ENCODE data around the gene DRD2.

The DRD2 gene

GRCh38 chr11:113477321-113477720, 2.1 kb upstream of the DRD2 start:
- Histone ChIP-seq H3K9me2 (replicated peaks; ENCODE audit: insufficient read depth, low read length) (no peaks in the 10 kb centered on the region), H3K79me2 (ENCODE audit: low read length) (no peaks in the 10 kb centered on the region), H3K9me3 (replicated peaks; ENCODE audit: insufficient read depth, low read length) (no peaks in the 10 kb centered on the region), H4K20me1 (ENCODE audit: insufficient read depth, low read length) (no peaks in the 10 kb centered on the region), H3F3A (ENCODE audit: insufficient read depth, low read length) (no peaks in the 10 kb centered on the region), H3K27ac (ENCODE audit: low read length) (no peak overlapping the region), H2AFZ (ENCODE audit: low read length) (no peak overlapping the region), H3K9ac (ENCODE audit: low read length) (no peak overlapping the region), H3K4me2 (ENCODE audit: low read depth, low read length) (no peak overlapping the region), H3K4me1 (ENCODE audit: low read length) (no peaks in the 10 kb centered on the region), H3K36me3 (replicated peaks; ENCODE audit: insufficient read depth, low read length) (no peaks in the 10 kb centered on the region), H3K4me3 (ENCODE audit: low read length) (no peak overlapping the region), H3K27me3 (replicated peaks; ENCODE audit: insufficient read depth, low read length) (peaks cover 5% of the 10 kb centered on the region; the same call in 1 of the 2 replicates)
- no peak for DNase-seq
- TF ChIP-seq EZH2phosphoT487 (IDR thresholded peaks at IDR 0.05; ENCODE audit: low read length) (no peak), EZH2 (optimal IDR thresholded peaks at IDR 0.05; ENCODE audit: low read depth, low read length) (no peak)
- TF ChIP-seq, protein P1, sequence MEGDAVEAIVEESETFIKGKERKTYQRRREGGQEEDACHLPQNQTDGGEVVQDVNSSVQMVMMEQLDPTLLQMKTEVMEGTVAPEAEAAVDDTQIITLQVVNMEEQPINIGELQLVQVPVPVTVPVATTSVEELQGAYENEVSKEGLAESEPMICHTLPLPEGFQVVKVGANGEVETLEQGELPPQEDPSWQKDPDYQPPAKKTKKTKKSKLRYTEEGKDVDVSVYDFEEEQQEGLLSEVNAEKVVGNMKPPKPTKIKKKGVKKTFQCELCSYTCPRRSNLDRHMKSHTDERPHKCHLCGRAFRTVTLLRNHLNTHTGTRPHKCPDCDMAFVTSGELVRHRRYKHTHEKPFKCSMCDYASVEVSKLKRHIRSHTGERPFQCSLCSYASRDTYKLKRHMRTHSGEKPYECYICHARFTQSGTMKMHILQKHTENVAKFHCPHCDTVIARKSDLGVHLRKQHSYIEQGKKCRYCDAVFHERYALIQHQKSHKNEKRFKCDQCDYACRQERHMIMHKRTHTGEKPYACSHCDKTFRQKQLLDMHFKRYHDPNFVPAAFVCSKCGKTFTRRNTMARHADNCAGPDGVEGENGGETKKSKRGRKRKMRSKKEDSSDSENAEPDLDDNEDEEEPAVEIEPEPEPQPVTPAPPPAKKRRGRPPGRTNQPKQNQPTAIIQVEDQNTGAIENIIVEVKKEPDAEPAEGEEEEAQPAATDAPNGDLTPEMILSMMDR (IDR thresholded peaks at IDR 0.05; ENCODE audit: low read length) = no peak

DNA sequence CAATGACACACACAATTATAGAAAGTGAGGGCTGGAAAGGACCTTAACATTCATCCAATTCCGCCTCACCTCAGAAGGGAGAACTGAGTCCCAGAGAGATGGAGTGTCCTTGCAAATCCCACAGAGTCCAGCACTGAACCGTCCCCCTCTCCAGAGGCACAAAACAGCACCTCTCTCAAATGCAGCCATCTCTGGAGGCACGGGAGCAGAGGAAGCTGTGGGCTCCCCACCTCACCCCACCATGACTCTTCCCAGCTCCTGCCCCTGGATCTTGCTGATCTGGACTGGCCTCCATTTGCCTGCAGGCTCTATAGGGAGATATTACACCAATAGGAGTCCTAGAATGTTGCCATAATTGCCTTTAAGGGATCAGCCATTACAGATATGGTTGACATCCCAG, 1.4 kb upstream of the DRD2 start:
- no peak overlapping the region for H3K4me2 ChIP-seq (ENCODE audit: low read depth, low read length)
- no peak for DNase-seq
- H3F3A ChIP-seq (ENCODE audit: insufficient read depth, low read length) = no peaks in the 10 kb centered on the region
- H3K27me3 ChIP-seq (replicated peaks; ENCODE audit: insufficient read depth, low read length) = peaks cover 5% of the 10 kb centered on the region; the same call in 1 of the 2 replicates
- no peaks in the 10 kb centered on the region for H3K36me3 ChIP-seq (replicated peaks; ENCODE audit: insufficient read depth, low read length)
- TF ChIP-seq EZH2 (optimal IDR thresholded peaks at IDR 0.05; ENCODE audit: low read depth, low read length) = no peak
- TF ChIP-seq EZH2phosphoT487 (IDR thresholded peaks at IDR 0.05; ENCODE audit: low read length) = no peak
- TF ChIP-seq, protein P1 (IDR thresholded peaks at IDR 0.05; ENCODE audit: low read length) = no peak
- H3K9me2 ChIP-seq (replicated peaks; ENCODE audit: insufficient read depth, low read length) = no peaks in the 10 kb centered on the region
- no peak overlapping the region for H2AFZ ChIP-seq (ENCODE audit: low read length)
- no peak overlapping the region for H3K4me3 ChIP-seq (ENCODE audit: low read length)
- no peaks in the 10 kb centered on the region for H3K79me2 ChIP-seq (ENCODE audit: low read length)
- no peaks in the 10 kb centered on the region for H4K20me1 ChIP-seq (ENCODE audit: insufficient read depth, low read length)
- H3K9me3 ChIP-seq (replicated peaks; ENCODE audit: insufficient read depth, low read length) = no peaks in the 10 kb centered on the region
- no peak overlapping the region for H3K9ac ChIP-seq (ENCODE audit: low read length)
- no peak overlapping the region for H3K27ac ChIP-seq (ENCODE audit: low read length)
- no peaks in the 10 kb centered on the region for H3K4me1 ChIP-seq (ENCODE audit: low read length)

DNA sequence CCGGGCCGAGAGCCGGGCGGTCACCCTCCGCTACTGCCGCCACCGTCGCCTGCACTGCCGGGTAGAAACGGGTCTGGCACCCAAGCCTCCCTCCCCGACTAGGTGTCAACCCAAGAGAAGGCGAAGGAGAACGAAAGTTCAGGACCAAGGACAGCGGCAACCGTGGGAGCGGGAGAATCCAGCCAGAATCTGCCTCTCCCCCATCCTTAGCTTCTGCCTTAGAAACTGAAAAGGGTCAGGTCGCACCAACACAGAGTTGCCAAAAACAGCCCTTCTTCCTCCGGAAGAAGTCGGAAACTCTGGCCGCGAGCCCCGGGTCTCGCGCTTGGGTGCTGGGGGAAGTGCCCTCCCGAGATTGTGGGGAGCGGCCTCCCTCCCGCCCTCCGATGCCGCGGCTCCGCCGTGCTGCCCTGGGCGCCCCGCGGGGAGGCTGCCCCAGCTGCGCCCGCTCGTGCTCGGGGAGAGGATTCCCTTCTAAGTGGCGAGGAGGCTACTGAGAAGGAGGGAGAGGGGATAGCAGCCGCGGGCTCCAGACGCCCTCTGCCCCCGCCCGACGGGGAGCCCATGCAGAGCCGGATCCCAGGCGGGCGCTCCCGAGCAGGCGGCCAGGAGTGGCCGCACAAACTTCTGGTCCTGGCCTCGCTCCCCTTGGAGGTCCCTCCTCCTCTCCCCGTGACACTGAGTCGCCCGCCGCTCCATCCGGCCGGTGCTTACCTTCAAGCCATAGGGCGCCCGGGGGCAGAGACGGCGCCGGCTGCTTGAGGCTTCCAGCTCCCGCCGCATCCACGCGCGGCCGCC, 637 bp downstream of the DRD2 start:
- Histone ChIP-seq H3K4me2 (ENCODE audit: low read depth, low read length) (peak overlapping the region; percentile 74), H4K20me1 (ENCODE audit: insufficient read depth, low read length) (no peaks in the 10 kb centered on the region), H3K36me3 (replicated peaks; ENCODE audit: insufficient read depth, low read length) (no peaks in the 10 kb centered on the region), H3K79me2 (ENCODE audit: low read length) (no peaks in the 10 kb centered on the region), H2AFZ (ENCODE audit: low read length) (peak overlapping the region; percentile 30; the same call in 1 of the 2 replicates), H3K4me1 (ENCODE audit: low read length) (no peaks in the 10 kb centered on the region), H3K4me3 (ENCODE audit: low read length) (peak overlapping the region; percentile 52), H3K9me3 (replicated peaks; ENCODE audit: insufficient read depth, low read length) (no peaks in the 10 kb centered on the region), H3K9me2 (replicated peaks; ENCODE audit: insufficient read depth, low read length) (no peaks in the 10 kb centered on the region), H3K27ac (ENCODE audit: low read length) (no peak overlapping the region), H3F3A (ENCODE audit: insufficient read depth, low read length) (no peaks in the 10 kb centered on the region), H3K9ac (ENCODE audit: low read length) (no peak overlapping the region), H3K27me3 (replicated peaks; ENCODE audit: insufficient read depth, low read length) (peaks cover 5% of the 10 kb centered on the region; the same call in 1 of the 2 replicates)
- TF ChIP-seq EZH2 (optimal IDR thresholded peaks at IDR 0.05; ENCODE audit: low read depth, low read length) = no peak
- TF ChIP-seq, protein P1 (IDR thresholded peaks at IDR 0.05; ENCODE audit: low read length) = no peak
- TF ChIP-seq EZH2phosphoT487 (IDR thresholded peaks at IDR 0.05; ENCODE audit: low read length) = no peak
- peak; percentile 70 for DNase-seq

Data from MM.1S (cell line).